GM21423 (cell line): ENCODE results near the gene UNG.

ENCODE experiments used
- ATAC-seq: cut with Tn5 transposase; IDR thresholded peaks from one replicate; pipeline ENCODE4 v1.9.1; 2021; ENCODE audit warnings: mild to moderate bottlenecking, moderate library complexity; ENCODE audit not compliant: unreplicated experiment

UNG gene

DNA sequence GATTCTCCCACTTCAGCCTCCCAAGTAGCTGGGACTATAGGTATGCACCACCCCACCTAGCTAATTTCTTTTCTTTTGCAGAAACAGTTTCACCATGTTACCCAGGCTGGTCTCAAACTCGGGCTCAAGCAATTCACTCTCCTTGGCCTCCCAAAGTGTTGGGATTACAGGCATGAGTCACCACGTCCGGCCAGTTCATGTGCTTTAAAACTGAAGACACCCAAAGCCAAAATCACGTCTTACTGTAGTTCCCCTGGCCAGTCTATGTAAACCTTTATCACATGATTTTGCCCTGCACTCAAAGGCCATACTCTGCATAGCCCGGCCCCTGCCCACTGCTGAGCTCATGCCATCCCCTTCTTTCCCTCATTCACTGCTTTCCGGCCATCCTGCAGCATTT, 8.6 kb upstream of the UNG start:
- no peak for ATAC-seq

DNA sequence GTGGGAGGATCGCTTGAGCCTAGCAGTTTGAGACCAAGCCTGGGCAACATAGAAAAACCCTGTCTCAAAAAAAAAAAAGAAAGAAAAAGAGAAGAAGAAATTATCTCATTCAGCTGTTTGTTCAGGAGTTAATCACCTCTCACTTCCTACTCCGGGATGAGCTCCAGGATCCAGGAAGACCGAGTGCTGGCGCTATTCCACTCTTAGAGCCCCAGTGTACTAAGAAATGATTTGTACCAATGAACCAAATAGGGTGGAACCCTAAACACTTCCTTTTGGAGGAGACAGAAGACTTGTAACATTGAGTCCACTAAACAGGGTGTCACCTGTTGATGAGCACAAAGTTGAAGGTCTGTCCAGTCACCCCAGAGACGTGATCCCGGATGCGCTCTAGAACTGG, 7.7 kb upstream of the UNG start:
- no peak for ATAC-seq

DNA sequence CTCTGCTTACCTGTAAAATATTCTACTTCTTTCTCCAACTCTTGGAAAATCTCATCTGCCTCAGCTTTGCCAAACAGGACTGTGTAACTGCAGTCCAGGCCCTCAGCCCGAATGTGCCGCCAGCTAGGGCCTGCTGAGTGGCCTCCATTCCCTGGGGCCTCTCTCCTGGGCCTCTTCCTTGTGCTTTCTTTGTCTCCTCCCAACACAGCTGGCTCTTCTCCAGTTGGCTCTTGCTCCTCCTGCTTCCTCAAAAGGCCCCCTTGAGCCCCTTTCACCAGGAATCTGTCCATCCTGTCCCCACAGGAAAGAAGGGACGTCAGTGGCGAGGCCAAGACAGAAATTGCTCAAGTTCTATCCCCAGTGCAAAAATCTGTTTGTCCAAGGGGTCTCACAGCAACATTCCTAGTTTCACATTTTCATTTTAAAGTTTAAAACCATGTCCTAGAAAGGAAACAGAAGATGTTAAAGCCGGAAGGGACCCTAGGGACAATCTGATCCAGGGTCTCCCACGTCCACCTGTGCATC, 4.8 kb upstream of the UNG start:
- ATAC-seq = no peak

DNA sequence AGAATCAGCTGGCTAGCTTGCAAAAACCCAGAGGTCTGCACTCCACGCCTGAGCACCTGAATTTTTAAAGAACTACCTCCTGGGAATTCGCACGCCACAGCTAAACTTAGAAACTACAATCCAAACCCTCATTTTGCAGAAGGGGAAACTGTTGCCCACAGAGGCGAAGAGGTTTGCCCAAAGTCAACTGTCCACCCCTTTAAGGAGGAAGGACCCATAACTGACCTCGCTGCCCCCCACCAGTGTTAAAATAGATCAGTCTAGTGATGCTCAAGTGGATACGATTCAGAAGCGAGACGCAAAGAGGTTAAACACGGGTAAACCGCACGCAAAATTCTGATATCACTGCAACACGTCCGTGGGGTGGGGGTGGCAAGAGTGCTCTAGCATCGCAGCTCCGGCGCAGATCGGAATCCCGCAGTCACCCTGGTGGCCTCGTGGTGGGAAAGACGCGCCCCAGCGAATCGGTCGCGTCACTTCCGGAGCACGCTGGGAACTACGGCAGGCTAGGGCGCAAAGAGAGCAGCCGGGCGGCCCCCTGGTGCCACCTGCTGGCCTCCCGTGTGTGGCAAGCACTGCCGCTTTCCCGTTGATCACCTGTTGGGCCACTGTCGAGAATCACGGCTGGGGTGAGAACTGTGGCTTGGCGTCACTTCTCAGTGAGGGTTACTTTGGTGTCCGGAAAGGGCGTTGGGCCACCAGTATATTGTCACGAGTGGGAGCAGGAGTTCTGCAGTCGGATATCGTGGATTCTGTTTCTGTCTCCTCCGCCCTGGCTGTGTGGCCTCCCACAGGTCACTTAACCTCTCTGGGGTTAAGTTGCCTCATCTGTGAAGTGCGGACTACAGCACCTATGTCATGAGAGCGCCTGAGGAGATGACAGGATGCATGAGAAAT, 4.1 kb upstream of the UNG start, which contains the start of gene ALKBH2:
Gene ALKBH2, minus strand, starts transcription at position 451 of the 897 bp plus-strand sequence. CDS start 686 bp downstream, outside the sequence.
- ATAC-seq = peak; percentile 60

DNA sequence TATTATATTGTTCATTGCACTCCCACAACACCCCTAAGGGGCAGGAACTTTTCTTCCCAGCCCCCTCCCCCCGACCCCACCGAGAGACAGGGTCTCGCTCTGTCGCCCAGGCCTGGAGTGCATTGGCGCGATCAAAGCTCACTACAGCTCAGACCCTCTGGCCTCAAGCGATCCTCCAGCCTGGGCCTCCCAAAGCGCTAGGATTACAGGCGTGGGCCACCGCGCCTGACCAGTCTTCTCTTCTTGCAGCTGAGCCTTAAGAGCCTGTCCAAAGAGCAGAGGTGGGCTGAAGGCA, 310 bp upstream of the UNG start:
- ATAC-seq = no peak

DNA sequence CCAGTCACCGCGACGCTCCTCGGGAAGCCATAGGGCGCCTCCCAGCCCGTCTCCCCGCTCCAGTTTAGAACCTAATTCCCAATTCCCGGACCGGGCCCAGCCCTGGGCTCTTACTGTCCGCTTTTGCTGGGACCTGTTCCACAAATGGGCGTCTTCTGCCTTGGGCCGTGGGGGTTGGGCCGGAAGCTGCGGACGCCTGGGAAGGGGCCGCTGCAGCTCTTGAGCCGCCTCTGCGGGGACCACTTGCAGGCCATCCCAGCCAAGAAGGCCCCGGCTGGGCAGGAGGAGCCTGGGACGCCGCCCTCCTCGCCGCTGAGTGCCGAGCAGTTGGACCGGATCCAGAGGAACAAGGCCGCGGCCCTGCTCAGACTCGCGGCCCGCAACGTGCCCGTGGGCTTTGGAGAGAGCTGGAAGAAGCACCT, 797 bp downstream of the UNG start:
- peak; percentile 20 for ATAC-seq

DNA sequence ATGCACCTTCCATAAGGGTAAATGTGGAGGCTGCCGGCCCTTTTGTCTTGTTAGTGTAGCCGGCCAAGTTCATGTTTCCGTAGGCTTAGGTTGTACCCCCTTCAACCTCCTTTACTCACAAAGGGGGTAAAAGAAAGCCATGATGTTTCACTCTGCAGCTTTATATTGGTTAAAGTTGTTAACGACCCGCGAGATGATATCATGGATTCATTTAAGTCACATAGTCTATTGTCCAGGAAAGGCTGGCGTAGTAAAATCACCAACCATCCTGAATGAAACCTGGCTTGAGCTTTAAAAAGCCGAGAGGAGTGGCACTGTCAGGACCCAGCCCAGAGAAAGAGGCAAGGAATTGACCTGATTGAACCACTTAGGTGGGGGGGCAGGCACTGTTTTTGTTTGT, 1.3 kb downstream of the UNG start:
- ATAC-seq = no peak

DNA sequence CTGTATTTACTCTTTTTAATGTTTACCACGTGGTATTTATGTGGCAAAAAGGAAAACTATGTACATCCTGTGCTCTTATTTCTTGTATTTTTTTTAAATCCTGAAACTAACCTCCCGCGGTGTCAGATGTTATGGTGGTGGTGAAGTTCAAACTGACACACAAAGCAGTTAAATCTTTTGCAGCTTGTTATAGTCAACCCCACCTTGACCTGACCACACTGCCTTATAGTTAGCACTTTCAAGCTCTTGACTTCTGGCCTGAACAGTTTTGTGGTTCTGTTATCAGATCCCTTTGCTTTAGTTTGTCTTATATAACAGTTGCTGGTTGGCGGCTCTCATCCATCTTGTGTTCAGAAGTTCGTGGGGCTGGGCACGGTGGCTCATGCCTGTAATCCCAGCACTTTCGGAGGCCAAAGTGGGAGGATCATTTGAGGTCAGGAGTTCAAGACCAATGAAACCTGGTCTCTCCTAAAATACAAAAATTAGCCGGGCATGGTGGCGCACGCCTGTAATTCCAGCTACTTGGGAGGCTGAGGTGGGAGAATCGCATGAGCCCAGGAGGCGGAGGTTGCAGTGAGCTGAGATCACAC, 2.1 kb downstream of the UNG start:
- no peak for ATAC-seq

DNA sequence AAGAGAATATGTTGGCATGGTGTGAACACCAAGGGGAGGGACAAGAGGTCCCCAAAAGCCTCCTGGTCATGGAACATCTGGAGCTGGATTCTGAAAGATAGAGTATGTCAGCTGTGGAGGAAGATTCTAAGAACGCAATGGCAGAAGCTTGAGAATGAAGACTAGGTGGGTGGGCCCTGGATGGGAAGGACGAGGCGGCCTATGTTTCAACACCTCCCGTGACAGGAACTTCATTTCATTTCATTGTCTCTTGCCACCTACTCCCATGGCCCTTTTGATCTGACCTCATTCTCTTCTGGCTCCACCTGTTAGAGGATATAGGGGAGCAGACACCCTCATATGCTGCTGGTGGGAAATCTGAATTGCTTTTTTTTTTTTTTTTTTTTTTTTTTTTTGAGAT, 3.3 kb downstream of the UNG start:
- no peak for ATAC-seq

DNA sequence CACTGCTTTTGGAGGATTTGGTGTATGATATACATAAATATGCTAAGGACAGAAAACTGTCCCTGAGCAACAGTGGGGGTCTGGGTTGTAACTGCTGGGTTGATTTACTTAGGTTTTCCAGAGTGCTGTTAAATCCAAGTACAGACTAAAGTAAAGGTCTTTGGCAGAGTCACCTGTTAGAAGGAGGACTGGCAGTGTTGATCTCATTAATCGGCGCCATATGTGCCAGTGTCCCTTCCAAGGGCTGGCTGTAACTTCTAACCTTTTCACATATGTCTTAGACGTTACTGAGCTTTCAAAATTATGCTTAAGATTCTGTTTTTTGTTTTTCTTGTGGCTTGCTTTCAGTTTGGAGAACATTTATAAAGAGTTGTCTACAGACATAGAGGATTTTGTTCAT, 5.1 kb downstream of the UNG start:
- no peak for ATAC-seq

DNA sequence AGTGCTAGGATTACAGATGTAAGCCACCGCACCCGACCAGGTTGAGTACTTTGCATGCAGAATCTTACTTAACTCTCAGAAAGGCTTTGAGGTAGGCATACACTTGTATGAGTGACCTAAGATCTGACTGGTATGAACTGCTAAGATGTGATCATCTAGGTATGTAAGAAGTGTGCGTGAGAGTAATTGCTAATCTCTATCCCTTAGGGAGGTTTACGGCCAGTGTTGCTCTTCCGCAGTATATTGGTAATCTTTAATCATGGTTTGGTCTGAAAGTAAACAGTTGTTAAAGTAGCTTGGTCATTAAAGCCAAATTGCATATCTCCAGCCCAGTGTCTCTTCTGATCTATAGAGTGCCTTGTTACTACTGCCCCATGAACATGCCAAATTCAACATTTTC, 7.8 kb downstream of the UNG start:
- no peak for ATAC-seq

DNA sequence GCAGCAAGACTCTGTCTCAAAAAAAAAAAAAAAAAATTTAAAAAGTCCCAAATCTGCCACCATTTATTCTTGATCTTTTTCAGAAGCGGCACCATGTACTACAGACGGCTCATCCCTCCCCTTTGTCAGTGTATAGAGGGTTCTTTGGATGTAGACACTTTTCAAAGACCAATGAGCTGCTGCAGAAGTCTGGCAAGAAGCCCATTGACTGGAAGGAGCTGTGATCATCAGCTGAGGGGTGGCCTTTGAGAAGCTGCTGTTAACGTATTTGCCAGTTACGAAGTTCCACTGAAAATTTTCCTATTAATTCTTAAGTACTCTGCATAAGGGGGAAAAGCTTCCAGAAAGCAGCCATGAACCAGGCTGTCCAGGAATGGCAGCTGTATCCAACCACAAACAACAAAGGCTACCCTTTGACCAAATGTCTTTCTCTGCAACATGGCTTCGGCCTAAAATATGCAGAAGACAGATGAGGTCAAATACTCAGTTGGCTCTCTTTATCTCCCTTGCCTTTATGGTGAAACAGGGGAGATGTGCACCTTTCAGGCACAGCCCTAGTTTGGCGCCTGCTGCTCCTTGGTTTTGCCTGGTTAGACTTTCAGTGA, 12.5 kb downstream of the UNG start:
- ATAC-seq = no peak

DNA sequence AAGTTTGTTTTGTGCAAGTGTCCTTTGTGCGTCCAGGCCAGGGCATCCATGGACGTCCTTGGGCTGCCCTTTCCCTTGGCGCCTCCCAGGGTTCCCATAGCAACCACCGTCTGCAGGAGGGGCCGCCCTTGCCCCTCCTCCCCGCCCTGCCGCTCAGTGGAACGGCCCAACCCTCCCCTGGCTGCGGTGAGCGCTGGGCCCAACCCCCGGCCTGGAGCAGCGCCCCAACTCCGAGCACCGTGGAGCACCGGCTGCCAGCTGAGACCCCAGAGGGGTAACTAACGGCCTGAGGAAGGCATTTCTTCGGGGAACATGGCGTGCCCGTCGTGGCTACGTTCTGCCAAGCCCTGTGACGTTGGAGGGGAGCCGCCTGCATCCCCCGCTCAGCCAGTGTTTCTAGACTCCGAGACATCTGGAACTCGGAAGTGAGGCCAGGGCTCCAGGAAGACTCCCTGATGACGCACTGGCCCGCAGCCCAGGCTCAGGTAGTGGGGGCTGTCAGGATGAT, 13.6 kb downstream of the UNG start:
- ATAC-seq = peak; percentile 64

DNA sequence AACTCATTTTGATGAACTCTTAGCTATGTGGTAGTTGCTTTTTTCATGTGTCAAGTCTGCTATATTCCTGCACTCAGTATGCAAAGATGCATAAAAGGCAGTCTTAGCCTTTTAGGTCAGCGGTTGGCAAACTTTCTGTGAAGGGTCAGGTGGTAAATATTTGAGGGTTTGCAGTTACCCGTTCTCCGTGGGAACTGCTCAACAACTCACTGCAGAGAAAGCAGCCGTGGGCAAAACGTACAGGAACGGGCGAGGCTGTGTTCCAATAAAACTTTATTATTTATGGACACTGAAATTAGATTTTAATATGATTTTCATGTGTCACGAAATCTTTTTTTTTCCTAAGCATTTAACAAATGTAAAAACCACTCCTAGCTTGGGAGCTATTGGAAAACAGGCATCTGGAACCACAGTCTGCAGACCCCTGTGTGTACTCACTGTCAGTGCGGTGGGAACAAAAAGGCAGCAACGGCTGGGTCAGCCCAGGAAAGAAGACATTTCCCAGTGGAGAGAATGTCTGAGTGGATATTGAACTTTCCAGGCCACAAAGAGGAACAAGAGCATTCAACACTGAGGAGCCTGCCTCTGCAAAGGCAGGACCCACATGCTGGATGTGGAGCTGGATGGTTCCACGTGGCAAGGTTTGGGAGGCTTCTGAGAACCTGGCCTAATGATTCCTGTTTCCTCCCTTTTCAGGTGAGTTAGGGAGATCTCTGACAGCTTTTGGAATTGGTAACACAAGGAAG, 15.5 kb downstream of the UNG start:
- no peak for ATAC-seq

DNA sequence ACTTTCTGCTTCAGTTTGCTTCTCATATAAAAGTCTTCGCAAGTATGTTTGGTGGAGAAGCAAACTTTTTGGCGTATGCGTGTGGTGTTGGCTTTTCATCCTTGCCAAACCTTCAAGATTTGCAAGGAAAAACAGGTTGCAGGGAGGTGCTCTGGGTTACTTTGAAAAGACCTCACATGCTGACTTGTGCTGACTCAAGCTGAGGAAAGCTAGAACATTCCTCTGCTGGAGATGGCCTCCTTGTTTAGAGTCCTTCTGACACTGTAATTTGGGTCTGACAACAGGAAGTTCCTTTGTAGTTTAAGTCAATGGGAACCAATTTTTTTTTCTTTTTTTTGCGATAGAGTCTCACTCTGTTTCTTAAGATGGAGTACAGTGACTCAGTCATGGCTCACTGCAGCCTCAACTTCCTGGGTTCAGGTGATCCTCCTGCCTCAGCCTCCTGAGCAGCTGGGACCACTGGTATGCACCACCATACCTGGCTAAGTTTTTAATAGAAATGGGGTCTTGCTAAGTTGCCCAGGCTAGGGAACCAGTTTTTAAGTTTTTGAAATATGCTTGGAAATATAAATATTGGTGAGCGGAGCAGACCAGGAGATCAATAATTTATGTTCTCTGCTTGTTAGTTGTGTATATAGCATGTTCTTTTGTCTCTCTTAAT, 16.4 kb downstream of the UNG start:
- no peak for ATAC-seq

DNA sequence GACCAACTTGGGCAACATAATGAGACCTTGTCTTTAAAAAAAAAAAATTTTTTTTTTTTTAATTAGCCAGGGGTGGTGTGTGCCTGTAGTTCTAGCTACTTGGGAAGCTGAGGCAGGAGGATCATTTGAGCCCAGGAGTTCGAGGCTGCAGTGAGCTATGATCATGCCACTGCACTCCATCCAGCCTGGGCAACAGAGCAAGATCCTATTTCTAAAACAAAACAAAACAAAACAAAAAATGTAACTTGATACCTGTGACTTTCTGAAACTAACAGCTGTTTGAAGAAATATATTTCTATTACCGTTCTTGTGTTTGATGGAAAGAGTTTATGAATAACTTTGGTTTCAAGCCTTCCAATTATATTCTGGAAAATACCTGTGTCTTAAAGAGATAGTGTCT, 17.2 kb downstream of the UNG start:
- no peak for ATAC-seq

DNA sequence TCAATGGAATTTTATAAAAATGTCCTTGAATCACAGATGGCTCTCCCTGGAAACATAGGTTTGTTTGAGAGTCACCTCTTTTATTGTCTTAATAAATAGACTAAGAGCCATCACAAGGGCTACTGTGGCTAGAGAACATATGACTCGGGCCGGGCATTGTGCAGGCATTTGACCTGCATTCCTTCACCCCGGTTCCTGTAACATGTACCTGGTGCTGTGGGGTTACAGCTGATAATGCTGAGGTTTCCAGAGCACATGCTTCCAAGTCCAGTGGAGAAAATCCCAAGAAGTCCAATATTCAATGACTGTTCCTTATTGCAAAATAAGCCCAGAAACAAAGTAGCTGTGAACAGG, 18.0 kb downstream of the UNG start:
- ATAC-seq = no peak

DNA sequence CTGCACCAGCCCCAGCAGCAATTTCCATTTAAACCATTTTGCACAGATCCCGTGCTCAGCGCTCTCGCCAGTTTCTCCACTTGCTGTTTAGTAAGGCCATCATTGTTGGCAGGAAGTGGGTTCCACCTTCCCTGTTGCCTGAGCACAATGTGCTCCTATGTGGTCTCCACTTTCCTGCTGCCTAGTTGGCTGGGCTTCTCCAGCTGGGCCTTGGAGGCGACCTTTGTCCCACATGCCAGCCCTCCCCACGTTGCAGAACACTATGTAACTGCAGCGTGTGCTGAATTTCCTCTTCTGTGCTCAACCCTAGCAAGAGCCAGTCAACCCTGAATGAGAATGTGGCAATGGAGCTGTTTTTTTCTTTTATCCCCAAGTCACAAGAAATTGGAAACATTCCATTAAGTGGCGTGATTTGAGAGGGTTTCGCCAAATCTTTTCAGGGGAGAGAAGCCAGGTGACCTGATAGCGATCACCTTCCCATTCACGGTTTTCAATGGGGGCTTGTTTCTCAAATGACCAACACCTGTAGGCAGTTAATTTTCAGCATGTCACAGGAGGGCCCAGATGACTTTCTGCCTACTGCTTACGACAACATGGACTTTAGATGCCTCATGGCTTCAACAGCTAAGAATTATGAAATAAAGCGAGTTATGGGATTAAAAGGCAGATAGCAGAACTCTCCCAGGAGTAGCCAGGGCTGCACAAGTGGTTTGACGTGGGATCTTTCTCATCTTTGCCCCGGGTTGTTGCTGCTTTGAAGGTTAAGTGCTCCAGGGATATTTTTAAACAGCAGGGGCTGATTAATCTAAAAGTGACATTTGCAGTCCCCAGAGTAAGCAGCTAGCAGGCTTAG, 18.6 kb downstream of the UNG start, which contains the start of gene ACACB:
Gene ACACB, plus strand, starts transcription at position 830 of the 853 bp plus-strand sequence. CDS start 22,819 bp downstream, outside the sequence.
- ATAC-seq = no peak

DNA sequence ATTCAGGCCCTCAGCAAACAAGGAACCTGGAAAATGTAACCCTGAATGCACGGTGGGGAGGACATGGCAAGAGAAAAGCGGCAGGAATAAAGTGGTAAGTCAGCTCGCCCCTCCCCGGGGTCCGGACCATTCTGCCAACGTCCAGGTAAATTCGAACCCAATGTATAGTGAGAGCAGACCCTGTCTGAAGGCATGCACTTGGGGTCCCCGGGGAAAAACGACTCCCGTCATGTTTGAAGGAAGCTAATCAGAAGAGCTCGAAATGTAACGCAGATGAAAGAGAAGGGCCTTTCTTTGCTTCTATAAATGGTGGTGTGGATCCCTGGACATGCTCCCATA, 19.2 kb downstream of the UNG start:
- no peak for ATAC-seq

DNA sequence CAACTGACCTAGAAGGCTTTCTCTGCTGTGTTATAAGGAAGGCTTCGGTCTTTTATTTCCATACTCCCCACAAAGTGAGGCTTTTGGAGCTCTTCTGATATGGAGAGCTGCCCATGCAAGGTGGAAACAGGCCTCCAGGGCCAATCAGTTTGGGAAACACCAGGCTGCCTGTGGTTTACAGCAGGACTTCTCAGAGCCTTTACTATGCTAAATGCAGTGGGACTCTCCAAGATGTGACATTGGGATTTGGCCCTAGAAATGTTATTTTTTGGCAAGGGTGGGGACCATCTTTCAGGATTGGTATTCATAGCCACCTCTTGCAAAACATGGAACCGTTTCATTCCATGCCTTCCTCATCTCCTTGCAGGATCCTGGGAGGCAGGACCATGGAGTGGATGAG, 22.7 kb downstream of the UNG start:
- ATAC-seq = no peak
